Panc1 (cell line): Measurements from ENCODE around the gene MB21D2.

Experiments
- POLR2AphosphoS5 ChIP-seq: IDR thresholded peaks from 2 replicates; pipeline ENCODE4 v1.6.1; 2012; ENCODE audit warnings: mild to moderate bottlenecking, low read depth, low read length, moderate library complexity
- REST ChIP-seq, 2 experiments: IDR thresholded peaks; 2 replicates each; pipeline ENCODE4 v1.6.1; 2011 to 2012; ENCODE audit warnings: low read depth in 2 of 2, control low read depth in 1 of 2, low read length in 1 of 2, mild to moderate bottlenecking in 1 of 2, moderate library complexity in 1 of 2; ENCODE audit not compliant: insufficient read depth in 1 of 2
- SIN3A ChIP-seq: IDR thresholded peaks from 2 replicates; pipeline ENCODE4 v1.6.1; 2012; ENCODE audit warnings: low read depth, mild to moderate bottlenecking, low read length, moderate library complexity, borderline replicate concordance; ENCODE audit not compliant: insufficient read depth
- TCF7L2 ChIP-seq: IDR thresholded peaks from 2 replicates; pipeline ENCODE4 v1.6.1; 2011; ENCODE audit warnings: mild to moderate bottlenecking, low read depth, low read length, inconsistent platforms
- TF ChIP-seq, protein P1 (sequence below): fragments of 450-650 bp; IDR thresholded peaks from 2 replicates; pipeline ENCODE4 v1.5.1; 2017; ENCODE audit warnings: mild to moderate bottlenecking

- TF ChIP-seq, protein P1, sequence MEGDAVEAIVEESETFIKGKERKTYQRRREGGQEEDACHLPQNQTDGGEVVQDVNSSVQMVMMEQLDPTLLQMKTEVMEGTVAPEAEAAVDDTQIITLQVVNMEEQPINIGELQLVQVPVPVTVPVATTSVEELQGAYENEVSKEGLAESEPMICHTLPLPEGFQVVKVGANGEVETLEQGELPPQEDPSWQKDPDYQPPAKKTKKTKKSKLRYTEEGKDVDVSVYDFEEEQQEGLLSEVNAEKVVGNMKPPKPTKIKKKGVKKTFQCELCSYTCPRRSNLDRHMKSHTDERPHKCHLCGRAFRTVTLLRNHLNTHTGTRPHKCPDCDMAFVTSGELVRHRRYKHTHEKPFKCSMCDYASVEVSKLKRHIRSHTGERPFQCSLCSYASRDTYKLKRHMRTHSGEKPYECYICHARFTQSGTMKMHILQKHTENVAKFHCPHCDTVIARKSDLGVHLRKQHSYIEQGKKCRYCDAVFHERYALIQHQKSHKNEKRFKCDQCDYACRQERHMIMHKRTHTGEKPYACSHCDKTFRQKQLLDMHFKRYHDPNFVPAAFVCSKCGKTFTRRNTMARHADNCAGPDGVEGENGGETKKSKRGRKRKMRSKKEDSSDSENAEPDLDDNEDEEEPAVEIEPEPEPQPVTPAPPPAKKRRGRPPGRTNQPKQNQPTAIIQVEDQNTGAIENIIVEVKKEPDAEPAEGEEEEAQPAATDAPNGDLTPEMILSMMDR: peak; percentile 79
- TF ChIP-seq REST (IDR thresholded peaks at IDR 0.05; ENCODE audit: insufficient read depth in 1 of 2, low read depth in 2 of 2, low read length in 1 of 2) (no peak), POLR2AphosphoS5 (no peak), SIN3A (no peak), TCF7L2 (no peak)
Measured at GRCh38 chr3:192915304-192915703, 2.4 kb downstream of the MB21D2 start.
